HEK293 (cell line): Measurements from ENCODE around the gene PRKRA.

ENCODE experiments used
- CTCF ChIA-PET: fragments of 350-600 bp; formaldehyde crosslinking; extraction: SDS; loops from one replicate; lab custom pipeline; 2021; ENCODE audit warnings: antibody characterized with exemption; lab: Yijun Ruan, JAX
- POLR2A ChIA-PET: fragments of 300-600 bp; formaldehyde crosslinking; extraction: SDS; loops from one replicate; lab custom pipeline; 2020; ENCODE audit warnings: antibody characterized with exemption, inconsistent platforms; lab: Yijun Ruan, JAX
- H3K27ac ChIP-seq: fragments of 200-500 bp; sonication (Bioruptor generic); 2 replicates; pipeline ENCODE4 v1.5.1; 2014; ENCODE audit warnings: low read depth, low read length, control low read depth, inconsistent platforms; ENCODE audit errors: extremely low read depth
- H3K36me3 ChIP-seq, 2 experiments: fragments of 200-500 bp in 1 of 2; sonication (Bioruptor generic) in 1 of 2; 1 replicate in 1 of 2; 2 replicates in 1 of 2; pipeline ENCODE4 v1.5.1; 2014 to 2017; ENCODE audit warnings: inconsistent platforms in 2 of 2, low read length in 2 of 2; ENCODE audit not compliant: control insufficient read depth in 2 of 2, insufficient read depth in 1 of 2
- H3K4me1 ChIP-seq: fragments of 200-500 bp; sonication (Bioruptor generic); 2 replicates; pipeline ENCODE4 v1.5.1; 2014; ENCODE audit warnings: mild to moderate bottlenecking, low read length, inconsistent platforms; ENCODE audit not compliant: control insufficient read depth, insufficient read depth
- H3K4me3 ChIP-seq: 2 replicates; pipeline ENCODE4 v1.5.1; 2011; ENCODE audit warnings: low read depth, mild to moderate bottlenecking, control low read depth, low read length, moderate library complexity
- H3K9me3 ChIP-seq: fragments of 200-500 bp; sonication (Bioruptor generic); 2 replicates; pipeline ENCODE4 v1.5.1; 2014; ENCODE audit warnings: low read depth, low read length, inconsistent platforms; ENCODE audit not compliant: control insufficient read depth, insufficient read depth
- GLIS1 ChIP-seq: fragments of 450-650 bp; formaldehyde crosslinking; IDR thresholded peaks from 2 replicates; pipeline ENCODE4 v1.5.1; 2016; ENCODE audit warnings: missing biosample characterization, missing genetic modification characterization
- GLIS2 ChIP-seq: fragments of 450-650 bp; formaldehyde crosslinking; IDR thresholded peaks from 2 replicates; pipeline ENCODE4 v1.5.1; 2016; ENCODE audit warnings: missing biosample characterization, missing genetic modification characterization
- KLF1 ChIP-seq: fragments of 450-650 bp; formaldehyde crosslinking; IDR thresholded peaks from 2 replicates; pipeline ENCODE4 v1.5.1; 2016; ENCODE audit warnings: missing biosample characterization, missing genetic modification characterization
- KLF10 ChIP-seq: fragments of 450-650 bp; IDR thresholded peaks from 2 replicates; pipeline ENCODE4 v1.5.1; 2018; ENCODE audit warnings: missing biosample characterization, mild to moderate bottlenecking, missing genetic modification characterization
- PBX3 ChIP-seq: sonication (generic); formaldehyde crosslinking; IDR thresholded peaks from 2 replicates; pipeline ENCODE4 v1.8.1; 2022; ENCODE audit warnings: mild to moderate bottlenecking, moderate library complexity, missing genetic modification reagents
- PRDM10 ChIP-seq: fragments of 450-650 bp; formaldehyde crosslinking; IDR thresholded peaks from 2 replicates; pipeline ENCODE4 v1.5.1; 2016; ENCODE audit warnings: missing biosample characterization, missing genetic modification characterization
- SETDB1 ChIP-seq: IDR thresholded peaks from one replicate; pipeline ENCODE4 v1.6.1; 2017; ENCODE audit warnings: mild to moderate bottlenecking, low read length, moderate library complexity, mixed read lengths; ENCODE audit not compliant: insufficient read length
- ZBTB49 ChIP-seq: fragments of 450-650 bp; formaldehyde crosslinking; IDR thresholded peaks from 2 replicates; pipeline ENCODE4 v1.5.1; 2016; ENCODE audit warnings: missing biosample characterization, missing genetic modification characterization, low read depth
- ZIC2 ChIP-seq: fragments of 450-650 bp; formaldehyde crosslinking; IDR thresholded peaks from 2 replicates; pipeline ENCODE4 v1.5.1; 2016; ENCODE audit warnings: missing biosample characterization, missing genetic modification characterization
- ZNF19 ChIP-seq: fragments of 450-650 bp; formaldehyde crosslinking; IDR thresholded peaks from 2 replicates; pipeline ENCODE4; 2016; ENCODE audit warnings: missing biosample characterization, missing genetic modification characterization, low read depth
- ZNF211 ChIP-seq: fragments of 450-650 bp; formaldehyde crosslinking; IDR thresholded peaks from 2 replicates; pipeline ENCODE4 v1.5.1; 2016; ENCODE audit warnings: low read depth, missing biosample characterization, missing genetic modification characterization
- ZNF366 ChIP-seq: fragments of 450-650 bp; formaldehyde crosslinking; conservative IDR thresholded peaks from 2 replicates; pipeline ENCODE4 v1.5.1; 2016; ENCODE audit warnings: missing biosample characterization, missing genetic modification characterization
- ZNF416 ChIP-seq: fragments of 450-650 bp; formaldehyde crosslinking; IDR thresholded peaks from 2 replicates; pipeline ENCODE4 v1.5.1; 2016; ENCODE audit warnings: missing biosample characterization, missing genetic modification characterization
- ZNF423 ChIP-seq: fragments of 450-650 bp; formaldehyde crosslinking; IDR thresholded peaks from 2 replicates; pipeline ENCODE4 v1.5.1; 2016; ENCODE audit warnings: missing biosample characterization, missing genetic modification characterization
- ZNF426 ChIP-seq: fragments of 450-650 bp; formaldehyde crosslinking; IDR thresholded peaks from 2 replicates; pipeline ENCODE4 v1.5.1; 2017; ENCODE audit warnings: missing biosample characterization, missing genetic modification characterization, mild to moderate bottlenecking, inconsistent platforms, moderate library complexity
- ZNF623 ChIP-seq: fragments of 450-650 bp; formaldehyde crosslinking; IDR thresholded peaks from 2 replicates; pipeline ENCODE4 v1.5.1; 2016; ENCODE audit warnings: missing biosample characterization, missing genetic modification characterization
- ZNF660 ChIP-seq: fragments of 450-650 bp; IDR thresholded peaks from 2 replicates; pipeline ENCODE4 v1.5.1; 2018; ENCODE audit warnings: missing biosample characterization, mild to moderate bottlenecking, missing genetic modification characterization
- ZNF692 ChIP-seq: fragments of 450-650 bp; formaldehyde crosslinking; IDR thresholded peaks from 2 replicates; pipeline ENCODE4 v1.5.1; 2016; ENCODE audit warnings: missing biosample characterization, missing genetic modification characterization
- ZNF791 ChIP-seq: fragments of 450-650 bp; formaldehyde crosslinking; IDR thresholded peaks from 2 replicates; pipeline ENCODE4 v1.5.1; 2016; ENCODE audit warnings: missing biosample characterization, missing genetic modification characterization
- ZXDB ChIP-seq: fragments of 450-650 bp; formaldehyde crosslinking; IDR thresholded peaks from 2 replicates; pipeline ENCODE4 v1.5.1; 2016; ENCODE audit warnings: missing biosample characterization, missing genetic modification characterization
- TF ChIP-seq, protein P1 (sequence below): fragments of 450-650 bp; formaldehyde crosslinking; IDR thresholded peaks from 2 replicates; pipeline ENCODE4 v1.5.1; 2016; ENCODE audit warnings: missing biosample characterization, missing genetic modification characterization, borderline replicate concordance
- TF ChIP-seq, protein P2 (sequence below): fragments of 450-650 bp; formaldehyde crosslinking; IDR thresholded peaks from 2 replicates; pipeline ENCODE4; 2016; ENCODE audit warnings: missing biosample characterization, missing genetic modification characterization

The PRKRA gene

GRCh38 chr2:178412047-178412446 is 38.9 kb downstream of the PRKRA start (continued):
- TF ChIP-seq, protein P1, sequence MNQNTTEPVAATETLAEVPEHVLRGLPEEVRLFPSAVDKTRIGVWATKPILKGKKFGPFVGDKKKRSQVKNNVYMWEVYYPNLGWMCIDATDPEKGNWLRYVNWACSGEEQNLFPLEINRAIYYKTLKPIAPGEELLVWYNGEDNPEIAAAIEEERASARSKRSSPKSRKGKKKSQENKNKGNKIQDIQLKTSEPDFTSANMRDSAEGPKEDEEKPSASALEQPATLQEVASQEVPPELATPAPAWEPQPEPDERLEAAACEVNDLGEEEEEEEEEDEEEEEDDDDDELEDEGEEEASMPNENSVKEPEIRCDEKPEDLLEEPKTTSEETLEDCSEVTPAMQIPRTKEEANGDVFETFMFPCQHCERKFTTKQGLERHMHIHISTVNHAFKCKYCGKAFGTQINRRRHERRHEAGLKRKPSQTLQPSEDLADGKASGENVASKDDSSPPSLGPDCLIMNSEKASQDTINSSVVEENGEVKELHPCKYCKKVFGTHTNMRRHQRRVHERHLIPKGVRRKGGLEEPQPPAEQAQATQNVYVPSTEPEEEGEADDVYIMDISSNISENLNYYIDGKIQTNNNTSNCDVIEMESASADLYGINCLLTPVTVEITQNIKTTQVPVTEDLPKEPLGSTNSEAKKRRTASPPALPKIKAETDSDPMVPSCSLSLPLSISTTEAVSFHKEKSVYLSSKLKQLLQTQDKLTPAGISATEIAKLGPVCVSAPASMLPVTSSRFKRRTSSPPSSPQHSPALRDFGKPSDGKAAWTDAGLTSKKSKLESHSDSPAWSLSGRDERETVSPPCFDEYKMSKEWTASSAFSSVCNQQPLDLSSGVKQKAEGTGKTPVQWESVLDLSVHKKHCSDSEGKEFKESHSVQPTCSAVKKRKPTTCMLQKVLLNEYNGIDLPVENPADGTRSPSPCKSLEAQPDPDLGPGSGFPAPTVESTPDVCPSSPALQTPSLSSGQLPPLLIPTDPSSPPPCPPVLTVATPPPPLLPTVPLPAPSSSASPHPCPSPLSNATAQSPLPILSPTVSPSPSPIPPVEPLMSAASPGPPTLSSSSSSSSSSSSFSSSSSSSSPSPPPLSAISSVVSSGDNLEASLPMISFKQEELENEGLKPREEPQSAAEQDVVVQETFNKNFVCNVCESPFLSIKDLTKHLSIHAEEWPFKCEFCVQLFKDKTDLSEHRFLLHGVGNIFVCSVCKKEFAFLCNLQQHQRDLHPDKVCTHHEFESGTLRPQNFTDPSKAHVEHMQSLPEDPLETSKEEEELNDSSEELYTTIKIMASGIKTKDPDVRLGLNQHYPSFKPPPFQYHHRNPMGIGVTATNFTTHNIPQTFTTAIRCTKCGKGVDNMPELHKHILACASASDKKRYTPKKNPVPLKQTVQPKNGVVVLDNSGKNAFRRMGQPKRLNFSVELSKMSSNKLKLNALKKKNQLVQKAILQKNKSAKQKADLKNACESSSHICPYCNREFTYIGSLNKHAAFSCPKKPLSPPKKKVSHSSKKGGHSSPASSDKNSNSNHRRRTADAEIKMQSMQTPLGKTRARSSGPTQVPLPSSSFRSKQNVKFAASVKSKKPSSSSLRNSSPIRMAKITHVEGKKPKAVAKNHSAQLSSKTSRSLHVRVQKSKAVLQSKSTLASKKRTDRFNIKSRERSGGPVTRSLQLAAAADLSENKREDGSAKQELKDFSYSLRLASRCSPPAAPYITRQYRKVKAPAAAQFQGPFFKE (tag by site-specific recombination) = no peak
- 0 out of 2 replicates have a peak, but pooled peaks have one; percentile 10 for TF ChIP-seq ZXDB
- 0 out of 2 replicates have a peak, but pooled peaks have one; percentile 15 for TF ChIP-seq KLF10 (tag by site-specific recombination)
- peak; percentile 54 for TF ChIP-seq ZIC2
- TF ChIP-seq PRDM10 (tag by site-specific recombination) = no peak
- peak; percentile 42; the same call in 1 of the 2 replicates for TF ChIP-seq ZNF660 (tag by site-specific recombination)
- TF ChIP-seq GLIS1 (tag by site-specific recombination) = peak; percentile 45; the same call in 1 of the 2 replicates
- no peak for TF ChIP-seq ZNF791
- TF ChIP-seq ZNF366 (tag by site-specific recombination) = no peak
- 0 out of 2 replicates have a peak, but pooled peaks have one; percentile 8 for TF ChIP-seq ZNF423 (tag by site-specific recombination)
- no peak for TF ChIP-seq ZNF623 (tag by site-specific recombination)
- TF ChIP-seq ZNF692 (tag by site-specific recombination) = peak; percentile 38; the same call in 1 of the 2 replicates
- TF ChIP-seq, all 188 proteins: peak for 11

GRCh38 chr2:178409261-178409660 is 41.7 kb downstream of the PRKRA start:
- no peak overlapping the region for H3K4me3 ChIP-seq
- ChIA-PET POLR2A (no interaction called here), CTCF (no interaction called here)
- H3K36me3 ChIP-seq = no peaks in the 10 kb centered on the region
- no peaks in the 10 kb centered on the region for H3K4me1 ChIP-seq
- H3K9me3 ChIP-seq = no peaks in the 10 kb centered on the region
- no peak overlapping the region for H3K27ac ChIP-seq
- no peak for TF ChIP-seq KLF1 (tag by site-specific recombination)
- no peak for TF ChIP-seq ZNF426 (tag by site-specific recombination)
- TF ChIP-seq PBX3 (CRISPR knock-in tag) = no peak
- TF ChIP-seq ZBTB49 (tag by site-specific recombination) = no peak
- TF ChIP-seq, protein P2, sequence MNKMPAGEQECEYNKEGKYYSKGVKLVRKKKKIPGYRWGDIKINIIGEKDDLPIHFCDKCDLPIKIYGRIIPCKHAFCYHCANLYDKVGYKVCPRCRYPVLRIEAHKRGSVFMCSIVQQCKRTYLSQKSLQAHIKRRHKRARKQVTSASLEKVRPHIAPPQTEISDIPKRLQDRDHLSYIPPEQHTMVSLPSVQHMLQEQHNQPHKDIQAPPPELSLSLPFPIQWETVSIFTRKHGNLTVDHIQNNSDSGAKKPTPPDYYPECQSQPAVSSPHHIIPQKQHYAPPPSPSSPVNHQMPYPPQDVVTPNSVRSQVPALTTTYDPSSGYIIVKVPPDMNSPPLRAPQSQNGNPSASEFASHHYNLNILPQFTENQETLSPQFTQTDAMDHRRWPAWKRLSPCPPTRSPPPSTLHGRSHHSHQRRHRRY (tag by site-specific recombination) = no peak
- no peak for TF ChIP-seq ZNF19 (tag by site-specific recombination)
- no peak for TF ChIP-seq GLIS2
- no peak for TF ChIP-seq ZNF623 (tag by site-specific recombination)
- TF ChIP-seq SETDB1 = no peak
- no peak for TF ChIP-seq ZNF416
- no peak for TF ChIP-seq ZNF211 (tag by site-specific recombination)
